ENCODE data around the gene NRXN2.

Gene NRXN2

DNA sequence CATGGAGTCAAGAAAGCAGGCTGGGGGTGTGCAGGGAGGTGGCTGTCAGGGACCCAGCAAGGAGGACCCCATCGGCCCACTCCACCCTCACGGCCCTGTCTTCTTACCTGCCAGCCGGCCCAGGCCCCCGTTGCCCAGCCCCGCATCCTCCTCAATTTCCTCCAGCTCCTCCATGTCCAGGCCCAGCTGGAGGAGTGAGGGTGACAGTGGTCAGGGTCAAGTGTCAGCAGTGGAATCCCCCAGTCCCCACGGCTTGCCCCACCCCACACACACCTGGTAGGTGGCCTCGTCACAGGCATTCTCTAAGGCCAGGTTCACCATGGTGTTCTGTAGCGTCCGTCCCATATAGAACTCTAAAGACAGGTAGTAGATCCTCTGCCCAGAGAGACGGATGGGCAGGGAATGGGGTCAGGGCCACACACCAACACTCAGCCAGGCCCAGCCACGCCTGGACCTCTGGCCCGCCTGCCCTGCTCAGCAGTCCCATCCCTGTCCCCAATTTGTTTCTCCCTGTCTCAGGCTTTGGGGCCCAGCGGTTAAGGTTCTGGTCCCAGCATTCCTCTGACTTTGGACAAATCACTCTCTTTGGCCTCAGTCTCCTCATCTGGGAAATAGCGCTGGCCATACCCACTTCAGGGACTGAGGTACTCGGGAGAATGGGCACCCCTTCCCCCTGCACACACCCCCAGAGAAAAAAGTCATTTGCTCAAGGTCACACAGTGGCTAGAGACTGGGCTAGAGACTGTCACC lies 35.5 kb upstream of the NRXN2 start:
- no peak for DNase-seq

DNA sequence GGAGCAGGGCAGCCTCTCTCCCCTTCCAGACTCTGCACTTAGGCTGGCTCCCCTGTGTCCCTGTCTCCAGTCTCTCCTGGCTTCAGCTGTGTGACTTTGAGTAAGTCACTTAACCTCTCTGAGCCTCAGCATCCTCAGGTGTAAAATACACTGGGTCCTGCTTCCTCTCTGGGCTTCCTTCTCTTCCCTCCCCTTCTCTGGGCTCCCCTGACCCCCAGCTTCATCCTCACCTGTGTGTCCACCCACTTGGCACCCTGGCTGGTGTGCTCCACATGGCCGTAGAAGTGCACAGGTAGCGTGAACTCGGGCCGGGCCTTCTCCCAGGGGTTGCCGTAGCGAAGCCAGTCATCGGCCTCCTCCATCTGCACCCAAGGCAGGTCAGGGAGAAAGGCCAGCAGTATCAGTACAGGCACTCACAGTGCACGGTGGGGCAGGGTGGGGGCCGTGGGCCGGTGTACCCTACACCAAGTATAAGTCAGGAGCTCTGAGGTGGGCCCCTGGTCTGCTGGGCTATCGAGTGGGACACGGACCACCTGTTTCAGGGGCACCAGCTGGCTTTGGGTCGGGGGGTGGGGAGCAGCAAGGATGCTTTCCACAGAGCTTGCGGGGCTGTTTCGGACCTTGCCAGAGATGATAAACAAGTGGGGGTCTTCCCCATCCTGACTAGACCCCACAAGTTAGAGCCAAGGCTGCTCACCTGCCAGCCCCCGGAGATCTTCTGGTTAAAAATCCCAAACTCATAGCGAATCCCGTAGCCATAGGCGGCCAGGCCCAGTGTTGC lies 34.7 kb upstream of the NRXN2 start:
- DNase-seq, result no peak

- DNase-seq, result no peak
Measured at GRCh38 chr11:64755681-64756361, 32.8 kb upstream of the NRXN2 start.

DNA sequence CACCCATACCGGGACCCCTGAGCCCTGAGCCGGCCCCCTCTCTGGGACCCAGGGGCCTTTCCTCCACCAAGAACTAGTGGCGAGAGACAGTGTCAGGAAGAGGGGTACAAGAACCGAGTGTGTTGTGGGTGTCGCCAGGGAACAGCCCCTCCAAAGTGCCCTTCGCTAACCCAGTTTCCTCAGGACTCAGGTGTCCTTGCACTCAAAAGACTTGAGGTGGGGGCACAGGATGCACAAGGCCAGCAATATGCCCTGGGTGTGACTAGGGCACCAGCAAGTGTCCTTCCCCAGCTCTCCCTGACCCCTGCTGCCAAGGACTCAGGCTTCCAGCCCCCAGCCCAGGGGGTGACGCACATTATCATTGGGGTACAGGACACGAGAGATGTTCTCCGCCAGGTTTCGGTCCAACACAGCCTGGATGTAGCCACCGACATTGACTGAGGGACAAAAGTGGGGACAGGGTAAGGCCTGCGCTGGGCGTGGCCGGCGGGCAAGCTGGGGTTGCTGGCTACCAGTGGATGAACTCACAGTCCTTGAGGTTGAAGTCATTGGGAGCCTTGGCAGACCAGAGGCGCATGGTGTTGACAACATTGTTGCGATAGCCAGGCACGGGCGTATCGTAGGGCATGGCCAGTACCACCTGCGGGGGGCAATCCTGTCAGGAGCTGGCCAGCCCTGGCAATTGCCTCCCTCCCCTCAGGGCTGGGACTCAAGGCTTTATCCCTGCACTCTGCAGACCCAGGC lies 32.1 kb upstream of the NRXN2 start:
- DNase-seq, result no peak

GRCh38 chr11:64754124-64754918 lies 31.3 kb upstream of the NRXN2 start:
- no peak for DNase-seq

DNA sequence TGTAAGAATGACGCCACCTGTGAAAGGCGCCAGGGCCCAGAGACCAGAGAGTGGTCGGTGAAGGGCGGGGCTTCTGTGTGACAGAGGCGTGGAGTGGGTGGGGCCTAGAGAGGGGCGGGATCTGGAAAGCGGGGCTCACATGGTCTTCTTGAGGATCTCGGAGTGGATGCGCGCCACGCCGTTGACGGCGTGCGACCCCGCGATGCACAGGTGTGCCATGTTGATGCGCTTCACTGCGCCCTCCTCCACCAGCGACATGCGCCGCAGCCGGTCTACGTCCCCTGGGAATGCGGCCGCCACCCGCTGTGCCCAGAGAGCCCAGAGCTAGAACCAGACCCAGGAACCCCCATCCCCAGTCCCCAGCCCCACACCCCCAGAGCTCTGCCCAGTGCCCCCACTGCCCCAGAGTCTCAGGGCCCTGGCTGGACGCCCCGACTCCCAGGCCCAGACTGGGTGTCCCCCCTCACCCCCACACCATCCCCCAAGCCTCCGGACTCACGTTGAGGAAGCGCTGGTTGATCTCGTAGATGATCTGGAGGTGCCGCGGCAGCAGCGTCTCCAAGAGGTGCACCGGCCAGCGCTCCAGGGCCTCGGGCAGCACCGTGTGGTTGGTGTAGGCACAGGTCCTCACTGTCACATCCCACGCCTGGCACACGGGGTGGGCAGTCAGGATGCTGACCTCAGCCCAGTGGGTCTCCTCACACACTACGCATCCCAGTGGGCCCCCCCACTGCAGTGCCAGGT lies 30.6 kb upstream of the NRXN2 start:
- DNase-seq, result no peak

- no peak for DNase-seq
Measured at GRCh38 chr11:64753019-64753379, 30.0 kb upstream of the NRXN2 start.

DNA sequence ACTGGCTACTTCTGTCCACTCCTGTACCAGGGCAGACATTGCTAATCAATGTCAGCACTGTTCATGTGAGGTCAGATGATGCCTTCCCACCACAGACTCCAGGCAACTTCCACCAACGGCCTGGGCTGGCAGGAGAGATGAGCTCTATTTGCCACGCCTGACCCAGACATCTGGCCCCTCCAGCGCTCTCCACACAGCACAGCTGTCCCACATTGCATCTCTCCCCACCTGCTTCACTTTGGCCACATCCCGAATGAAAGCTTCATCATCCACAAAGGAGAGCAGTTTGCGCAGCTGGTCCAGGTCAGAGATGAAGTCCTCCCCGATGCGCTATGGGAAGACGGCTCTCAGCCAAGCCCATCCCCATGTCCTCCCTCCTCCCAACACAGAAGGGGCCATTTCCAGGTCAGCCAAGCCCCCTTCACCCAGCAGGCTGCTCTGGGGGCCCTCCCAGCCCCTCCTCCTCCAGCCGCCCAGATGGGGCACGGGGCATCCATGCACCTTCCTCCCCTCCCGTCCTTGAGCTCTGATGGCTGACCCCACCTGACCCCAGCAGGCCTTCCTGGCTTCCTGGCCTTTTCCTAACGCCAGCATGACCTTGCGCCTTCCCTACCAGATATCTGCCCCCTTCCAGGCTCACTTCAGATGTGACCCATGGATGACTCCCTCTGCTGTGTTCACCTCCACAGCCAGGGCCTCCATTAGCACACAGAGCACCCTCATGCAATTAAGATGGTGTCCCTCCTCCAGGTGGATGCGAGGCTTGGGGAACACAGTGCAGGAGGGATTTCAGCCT lies 29.4 kb upstream of the NRXN2 start:
- no peak for DNase-seq

- no peak for DNase-seq
Measured at GRCh38 chr11:64751580-64751979, 28.6 kb upstream of the NRXN2 start.

GRCh38 chr11:64751136-64751535 lies 28.1 kb upstream of the NRXN2 start:
- DNase-seq, result no peak

DNA sequence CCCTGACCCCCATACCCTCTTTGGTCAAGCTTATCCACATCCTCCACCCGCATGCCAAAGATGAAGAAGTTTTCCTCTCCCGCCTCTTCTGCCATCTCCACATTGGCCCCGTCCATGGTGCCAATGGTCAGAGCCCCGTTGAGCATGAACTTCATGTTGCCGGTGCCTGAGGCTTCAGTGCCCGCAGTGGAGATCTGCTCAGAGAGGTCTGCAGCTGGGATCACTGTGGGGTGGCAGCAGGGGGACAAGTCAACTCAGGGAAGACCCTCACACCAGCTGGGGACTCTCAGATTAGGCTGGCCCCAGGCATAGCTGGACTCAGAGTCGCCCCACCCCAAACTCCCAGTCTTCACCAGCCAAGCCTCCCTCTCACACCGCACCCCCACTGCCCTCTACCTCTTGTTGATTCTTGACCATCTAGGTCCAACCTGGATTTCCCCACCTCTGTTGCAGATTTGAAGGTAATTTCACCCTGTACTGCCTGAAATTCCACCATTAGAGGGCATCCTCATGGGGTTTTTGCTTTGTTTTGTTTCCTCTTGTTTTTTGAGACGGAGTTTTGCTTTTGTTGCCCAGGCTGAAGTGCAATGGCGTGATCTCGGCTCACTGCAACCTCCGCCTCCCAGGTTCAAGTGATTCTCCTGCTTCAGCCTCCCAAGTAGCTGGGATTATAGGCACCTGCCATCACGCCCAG lies 27.5 kb upstream of the NRXN2 start:
- DNase-seq, result no peak

- DNase-seq, result no peak
Measured at GRCh38 chr11:64747961-64748665, 25.1 kb upstream of the NRXN2 start.

GRCh38 chr11:64746486-64746885 lies 23.5 kb upstream of the NRXN2 start:
- no peak for DNase-seq

- no peak for DNase-seq
Measured at GRCh38 chr11:64745521-64746328, 22.7 kb upstream of the NRXN2 start.

- DNase-seq, result no peak
Measured at GRCh38 chr11:64745189-64745520, 22.2 kb upstream of the NRXN2 start.

DNA sequence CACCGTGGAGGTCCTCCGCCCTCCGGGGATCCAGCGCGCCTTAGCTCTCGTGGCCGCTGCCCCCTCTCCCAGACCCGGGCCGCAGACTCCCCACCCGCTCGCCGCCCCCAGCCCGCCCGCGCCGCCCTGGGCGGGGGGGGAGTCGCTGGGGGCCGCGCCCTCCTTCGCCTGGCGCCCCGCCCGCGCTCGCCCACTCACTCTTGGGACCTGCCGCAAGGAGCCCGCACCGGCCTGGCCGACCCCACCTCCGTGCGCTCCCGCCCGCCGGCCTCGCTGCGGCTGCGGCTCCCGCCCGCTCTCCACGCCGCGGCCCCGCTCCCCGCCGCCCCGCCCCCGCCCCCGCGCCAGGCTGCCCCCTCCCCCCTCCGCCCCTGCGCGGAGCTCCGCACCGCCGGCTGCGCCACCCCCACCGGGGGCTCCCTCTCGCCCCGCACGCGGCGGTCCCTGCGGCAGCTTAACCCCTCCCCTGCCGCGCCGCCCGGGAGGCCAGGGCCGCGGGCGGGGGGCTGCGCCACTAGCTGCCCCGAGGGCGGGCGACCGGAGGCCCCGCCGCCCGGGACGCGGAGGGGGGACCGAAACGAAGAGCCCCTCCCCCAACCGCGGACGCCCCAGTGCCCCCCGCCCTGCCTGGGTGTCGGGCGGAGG lies 21.7 kb upstream of the NRXN2 start:
- no peak for DNase-seq

- no peak for DNase-seq
Measured at GRCh38 chr11:64743591-64744543, 20.9 kb upstream of the NRXN2 start, which contains the start of gene RASGRP2. RASGRP2 (minus strand) TSS chr11:64744142; CDS start chr11:64742866, 1,276 bp downstream.
